GF-D8 (cell line): ENCODE measurements around the gene MCTP1.

Source experiments
- DNase-seq: peaks from one replicate; lab custom pipeline; 2025; lab: John Stamatoyannopoulos, UW

MCTP1 gene

DNA sequence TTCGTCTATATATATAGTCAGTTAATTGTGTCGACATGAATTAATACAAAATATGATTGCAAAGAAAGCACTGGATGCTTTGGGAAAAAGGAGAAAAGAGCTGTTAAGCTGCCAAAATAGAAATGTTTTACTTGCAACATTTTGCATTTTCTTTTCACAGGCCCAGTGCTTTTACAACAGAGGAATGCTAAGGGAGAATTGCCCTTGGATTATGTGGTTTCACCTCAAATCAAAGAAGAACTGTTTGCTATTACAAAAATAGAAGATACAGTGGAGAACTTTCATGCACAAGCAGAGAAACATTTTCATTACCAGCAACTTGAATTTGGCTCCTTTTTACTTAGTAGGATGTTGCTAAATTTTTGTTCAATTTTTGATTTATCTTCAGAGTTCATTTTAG is 590.2 kb downstream of the MCTP1 start:
- DNase-seq = no peak

DNA sequence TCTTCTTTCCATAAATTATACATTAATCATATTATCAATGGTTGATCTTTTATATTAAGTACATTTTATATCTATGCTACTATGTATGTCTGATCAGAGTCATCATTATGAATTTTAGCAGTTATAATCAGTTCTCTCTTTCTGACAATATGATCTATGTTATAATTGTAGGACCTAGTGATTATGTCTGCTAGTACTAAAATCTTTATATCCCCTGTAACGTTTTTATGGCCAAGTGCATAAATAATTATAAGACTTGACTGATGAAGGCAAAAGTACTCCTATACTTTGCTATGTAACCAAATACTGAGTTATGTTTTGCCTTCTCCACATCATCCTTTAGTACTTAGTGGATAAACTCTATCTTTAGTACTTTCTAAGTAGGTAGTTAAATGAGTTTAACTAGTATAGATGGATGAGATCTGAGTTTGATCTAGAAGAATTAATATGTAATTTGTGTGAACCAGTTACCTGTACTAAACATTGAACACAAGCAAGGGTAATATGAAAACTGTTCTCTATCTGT is 591.0 kb downstream of the MCTP1 start:
- no peak for DNase-seq

DNA sequence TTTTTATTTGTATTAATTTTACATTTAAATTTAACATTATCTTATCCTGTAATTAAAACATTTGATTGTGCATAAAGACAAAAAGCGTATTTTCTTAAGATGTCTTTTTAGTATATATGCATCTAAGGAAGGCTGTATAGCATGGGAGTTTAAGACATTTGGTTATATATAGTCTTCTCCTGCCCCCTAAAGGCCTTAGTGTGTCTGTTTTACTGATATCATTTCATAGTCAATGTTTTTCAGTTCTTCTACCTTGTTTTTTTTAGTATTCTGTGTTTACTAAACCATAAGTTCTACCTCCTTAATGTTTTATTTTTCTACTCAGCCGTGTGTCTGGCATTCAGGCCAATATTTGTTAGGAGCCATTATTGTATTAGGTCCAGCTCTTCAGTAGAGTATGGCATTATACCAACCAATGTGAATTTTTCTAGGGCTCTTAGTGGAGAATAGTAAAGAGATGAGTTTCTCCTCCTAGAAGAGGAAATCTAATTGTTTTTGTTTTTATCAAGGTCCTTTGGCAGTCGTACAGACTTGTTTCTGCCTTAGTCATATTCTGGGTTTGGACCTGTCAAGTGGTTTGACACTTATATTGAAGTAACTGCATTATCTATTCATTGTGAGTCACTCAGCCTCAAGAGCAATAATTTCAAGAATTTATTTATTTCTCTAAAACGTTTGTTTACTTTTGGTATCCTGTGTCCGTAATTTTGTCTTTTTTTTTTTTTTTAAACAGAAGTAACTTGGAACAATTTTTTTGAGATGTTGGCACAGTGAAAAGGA is 591.7 kb downstream of the MCTP1 start:
- DNase-seq = peak; percentile 4

GRCh38 chr5:94692581-94692980 is 592.3 kb downstream of the MCTP1 start:
- DNase-seq = no peak

- no peak for DNase-seq
These were observed 592.9 kb downstream of the MCTP1 start for GRCh38 chr5:94691949-94692348.

DNA sequence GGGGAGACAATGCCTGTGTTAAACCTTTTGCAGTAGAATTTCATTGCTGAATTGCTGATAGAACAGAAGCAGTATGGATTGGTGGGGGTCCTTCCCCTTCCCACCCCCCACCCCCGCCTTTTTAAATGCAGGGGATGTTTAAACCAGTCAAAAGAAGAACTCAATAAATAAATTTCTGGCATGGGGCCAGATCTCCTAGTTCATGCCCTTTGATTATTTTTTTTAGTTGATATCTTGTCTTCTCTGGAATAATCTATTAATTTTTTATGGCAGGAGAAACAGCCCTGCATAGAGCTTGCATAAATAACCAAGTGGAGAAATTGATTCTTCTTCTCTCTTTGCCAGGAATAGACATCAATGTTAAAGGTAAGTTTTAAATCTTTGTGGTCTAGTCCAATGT is 593.6 kb downstream of the MCTP1 start:
- no peak for DNase-seq

DNA sequence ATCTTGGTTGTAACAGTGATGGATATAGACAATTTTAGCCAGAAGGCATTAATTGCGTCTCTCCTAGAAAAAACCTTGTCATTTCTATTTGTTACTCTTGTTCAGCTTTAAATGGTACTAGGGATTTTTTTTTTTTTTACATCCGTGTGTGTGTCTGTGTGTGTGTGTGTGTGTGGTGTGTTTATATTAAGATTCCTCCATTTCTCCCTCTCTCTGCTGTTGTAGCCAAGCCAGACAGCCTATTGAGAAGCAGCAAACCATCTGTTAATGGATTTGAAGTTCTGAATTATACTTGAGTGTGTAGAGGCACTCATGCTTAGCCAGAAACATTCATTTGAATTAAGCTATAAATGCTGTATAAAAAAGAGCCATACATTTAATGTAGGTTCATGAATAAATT is 594.1 kb downstream of the MCTP1 start:
- no peak for DNase-seq

- no peak for DNase-seq
These were observed 595.0 kb downstream of the MCTP1 start for GRCh38 chr5:94689908-94690307.

DNA sequence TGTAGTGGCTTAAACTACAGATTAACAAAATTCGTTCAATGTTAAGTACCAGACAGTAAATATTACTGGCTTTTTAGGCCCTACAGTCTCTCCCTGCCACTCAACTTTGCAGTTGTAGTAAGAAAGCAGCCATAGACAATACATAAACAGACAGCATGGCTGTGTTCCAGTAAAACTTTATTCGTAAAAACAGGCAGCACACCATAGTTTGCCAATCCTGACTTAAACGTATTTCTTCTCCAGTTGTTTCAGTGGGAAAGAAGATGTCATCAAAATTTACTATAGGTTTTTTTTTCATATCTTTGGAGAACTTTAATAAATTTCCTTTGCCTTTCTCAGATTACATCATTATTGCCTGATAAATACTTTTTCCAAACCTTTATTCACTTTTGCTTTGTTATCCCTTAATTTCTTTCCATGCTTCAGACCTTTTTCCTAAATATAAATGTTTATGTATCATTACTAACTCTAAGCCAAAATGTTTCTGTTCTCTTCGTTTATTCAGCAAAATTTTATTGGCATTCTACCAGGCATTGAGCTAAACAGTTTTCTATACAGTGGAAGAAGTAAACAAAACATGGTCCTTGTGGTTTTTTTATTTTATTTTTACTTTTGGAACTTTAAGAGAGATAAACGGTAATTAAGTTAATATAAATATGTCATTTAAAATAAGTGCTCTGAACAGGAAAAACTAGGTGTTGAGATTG is 601.9 kb downstream of the MCTP1 start:
- DNase-seq = no peak

GRCh38 chr5:94675965-94676618 is 608.8 kb downstream of the MCTP1 start:
- DNase-seq = no peak

DNA sequence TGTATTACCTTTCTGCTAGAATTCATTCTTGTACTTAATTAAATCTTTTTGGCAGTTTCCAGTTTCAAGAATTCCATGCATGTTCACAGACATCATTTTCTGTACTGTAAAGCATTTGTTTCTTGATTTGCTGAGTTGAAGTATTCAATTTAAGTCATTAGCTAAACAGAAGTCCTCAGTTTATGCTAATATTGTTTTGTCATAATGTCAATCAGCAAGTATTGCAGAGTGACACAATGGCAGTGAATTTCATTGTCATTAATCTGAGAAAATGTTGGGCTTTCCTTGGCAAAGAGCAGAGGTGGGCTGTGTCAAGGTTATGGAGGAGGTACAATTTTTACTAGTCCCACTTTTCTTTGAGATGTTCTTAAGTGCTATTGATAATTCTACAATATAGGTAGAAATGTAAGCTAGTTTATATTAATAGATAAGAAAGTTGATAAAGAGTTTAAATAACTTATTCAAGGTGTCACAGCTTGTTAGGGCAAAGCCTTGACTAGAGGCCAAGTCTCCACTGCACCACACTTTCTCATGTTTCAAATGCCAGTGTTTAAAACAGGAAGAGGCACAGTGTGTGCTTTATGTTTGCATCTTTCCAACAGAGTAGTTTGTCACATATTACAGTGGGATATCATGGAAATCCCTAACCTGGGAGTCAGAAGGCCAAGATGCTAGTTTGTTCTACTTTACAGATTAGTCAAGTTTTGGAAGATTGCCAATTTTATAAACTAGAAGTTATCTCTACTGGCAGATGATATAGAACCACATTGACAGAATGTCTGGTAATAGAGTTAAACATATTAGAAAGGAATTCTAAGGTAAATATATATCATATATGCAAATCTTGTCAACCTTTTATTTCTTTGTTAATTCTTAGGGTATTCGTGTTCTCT is 610.2 kb downstream of the MCTP1 start:
- no peak for DNase-seq

DNA sequence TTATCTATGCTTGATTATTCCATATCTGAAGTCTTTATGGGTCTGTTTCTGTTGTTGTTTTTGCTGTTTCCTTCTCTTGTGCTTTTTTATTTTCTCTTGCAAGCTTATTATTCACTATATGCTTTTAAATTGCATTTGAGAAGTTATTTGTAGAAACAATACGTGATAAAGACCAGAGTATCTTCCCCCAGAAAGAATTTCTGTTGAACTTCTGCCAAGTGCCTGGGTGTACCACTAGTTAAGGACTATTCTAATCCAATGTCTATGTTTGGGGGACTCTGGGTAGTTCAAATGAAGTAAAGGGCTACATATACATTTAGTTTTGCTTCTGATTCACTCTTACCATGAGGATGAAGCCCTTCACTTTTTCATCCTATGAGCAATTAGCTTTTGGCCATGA is 612.1 kb downstream of the MCTP1 start:
- DNase-seq = no peak

GRCh38 chr5:94670726-94671125 is 614.2 kb downstream of the MCTP1 start:
- no peak for DNase-seq

GRCh38 chr5:94667937-94668336 is 617.0 kb downstream of the MCTP1 start:
- no peak for DNase-seq

- DNase-seq = no peak
These were observed 623.8 kb downstream of the MCTP1 start for GRCh38 chr5:94661086-94661485.

GRCh38 chr5:94660506-94660905 is 624.4 kb downstream of the MCTP1 start:
- no peak for DNase-seq

DNA sequence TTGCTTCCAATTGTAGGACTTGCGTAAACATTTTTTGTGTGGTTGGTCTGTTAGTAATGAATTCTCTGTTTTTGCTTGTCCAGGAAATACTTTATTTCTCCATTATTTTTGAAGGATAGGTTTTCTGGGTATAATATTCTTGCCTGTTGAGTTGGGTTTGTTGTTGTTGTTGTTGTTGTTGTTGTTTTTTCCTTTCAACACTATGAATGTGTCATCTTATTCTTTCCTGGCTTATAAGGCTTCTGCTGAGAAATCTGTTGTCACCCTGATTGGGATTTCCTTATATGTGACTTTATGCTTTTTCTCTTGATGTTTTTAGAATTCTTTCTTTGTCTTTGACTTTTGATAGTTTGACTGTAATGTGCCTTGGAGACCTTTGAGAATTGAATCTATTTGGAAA is 626.6 kb downstream of the MCTP1 start:
- DNase-seq = no peak
